HEK293T (cell line): ENCODE measurements around the gene SART3.

ENCODE experiments used
- CTCF ChIA-PET: fragments of 350-600 bp; formaldehyde crosslinking; extraction: SDS; loops from one replicate; lab custom pipeline; 2021; ENCODE audit warnings: antibody characterized with exemption, inconsistent platforms; lab: Yijun Ruan, JAX
- POLR2A ChIA-PET: fragments of 350-600 bp; formaldehyde crosslinking; extraction: SDS; loops from one replicate; lab custom pipeline; 2020; ENCODE audit warnings: antibody characterized with exemption, inconsistent platforms; lab: Yijun Ruan, JAX
- DNase-seq: peaks from one replicate; pipeline ENCODE4 v3.0.0; 2012; ENCODE audit warnings: mixed read lengths; ENCODE audit errors: extremely low spot score
- ARNT ChIP-seq: fragments of 450-650 bp; IDR thresholded peaks from 2 replicates; pipeline ENCODE4 v1.6.1; 2017; ENCODE audit warnings: mild to moderate bottlenecking
- BHLHE40 ChIP-seq: fragments of 450-650 bp; IDR thresholded peaks from 2 replicates; pipeline ENCODE4 v1.6.1; 2016; ENCODE audit warnings: mild to moderate bottlenecking, moderate library complexity, borderline replicate concordance
- CTBP1 ChIP-seq: fragments of 450-650 bp; IDR thresholded peaks from 2 replicates; pipeline ENCODE4 v1.6.1; 2016; ENCODE audit warnings: borderline replicate concordance
- ELF4 ChIP-seq: fragments of 450-650 bp; IDR thresholded peaks from 2 replicates; pipeline ENCODE4 v1.6.1; 2017; ENCODE audit warnings: antibody characterized with exemption
- FOXA1 ChIP-seq: fragments of 450-650 bp; IDR thresholded peaks from 2 replicates; pipeline ENCODE4 v1.6.1; 2016; ENCODE audit warnings: mild to moderate bottlenecking
- FOXK2 ChIP-seq: fragments of 450-650 bp; IDR thresholded peaks from 2 replicates; pipeline ENCODE4 v1.6.1; 2016; ENCODE audit warnings: mild to moderate bottlenecking
- FOXM1 ChIP-seq: fragments of 450-650 bp; IDR thresholded peaks from 2 replicates; pipeline ENCODE4 v1.6.1; 2017; ENCODE audit warnings: mild to moderate bottlenecking, borderline replicate concordance
- HDGF ChIP-seq: fragments of 450-650 bp; IDR thresholded peaks from 2 replicates; pipeline ENCODE4 v1.6.1; 2017; ENCODE audit warnings: antibody characterized with exemption, borderline replicate concordance
- L3MBTL2 ChIP-seq: fragments of 450-650 bp; conservative IDR thresholded peaks from 2 replicates; pipeline ENCODE4 v1.6.1; 2016; ENCODE audit warnings: mild to moderate bottlenecking
- LEF1 ChIP-seq: fragments of 450-650 bp; IDR thresholded peaks from 2 replicates; pipeline ENCODE4 v1.6.1; 2017; ENCODE audit warnings: mild to moderate bottlenecking, borderline replicate concordance
- NFRKB ChIP-seq: fragments of 450-650 bp; IDR thresholded peaks from 2 replicates; pipeline ENCODE4 v1.6.1; 2016; ENCODE audit warnings: mild to moderate bottlenecking, moderate library complexity
- PKNOX1 ChIP-seq: fragments of 450-650 bp; IDR thresholded peaks from 2 replicates; pipeline ENCODE4 v1.6.1; 2016
- SP1 ChIP-seq: fragments of 450-650 bp; IDR thresholded peaks from 2 replicates; pipeline ENCODE4 v1.6.1; 2017
- SUZ12 ChIP-seq: fragments of 450-650 bp; IDR thresholded peaks from 2 replicates; pipeline ENCODE4 v1.6.1; 2016; ENCODE audit warnings: mild to moderate bottlenecking
- TARDBP ChIP-seq: fragments of 450-650 bp; IDR thresholded peaks from 2 replicates; pipeline ENCODE4 v1.6.1; 2016
- ZNF384 ChIP-seq: fragments of 450-650 bp; IDR thresholded peaks from 2 replicates; pipeline ENCODE4 v1.6.1; 2016

SART3 gene

DNA sequence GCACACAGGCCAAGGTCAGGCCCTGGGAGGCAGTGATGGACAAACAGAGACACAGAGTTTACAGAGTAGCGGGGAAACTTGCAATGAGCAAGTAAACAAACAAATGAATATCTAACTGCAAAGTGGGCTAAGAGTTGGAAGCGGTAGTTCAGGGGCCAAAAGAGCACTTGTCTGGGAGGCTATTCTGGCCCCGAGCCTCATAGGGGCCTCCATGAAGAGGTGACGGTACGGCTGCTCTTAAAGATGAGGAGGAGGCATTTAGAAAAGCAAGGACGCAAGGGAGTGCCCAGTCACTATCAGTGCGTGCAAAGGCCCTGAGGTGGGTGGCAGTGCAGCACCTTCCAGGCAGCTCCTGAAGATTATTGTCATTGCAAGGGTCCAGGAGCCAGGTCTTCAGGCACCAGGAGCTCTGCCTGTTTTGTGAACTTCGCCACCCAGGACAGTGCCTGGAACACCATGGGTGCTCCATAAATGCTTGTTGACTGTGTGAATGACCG lies 41.3 kb upstream of the SART3 start:
- ChIA-PET CTCF (interaction anchor here (2.2 kb wide), 1 partner anchor 15 kb away, joined by 7 read pairs; no protein-coding TSS in a partner anchor), POLR2A (no interaction called here)
- TF ChIP-seq ELF4 (no peak), PKNOX1 (no peak), LEF1 (no peak), ARNT (no peak), SUZ12 (no peak), TARDBP (no peak), ZNF384 (no peak), FOXM1 (no peak), FOXK2 (no peak), L3MBTL2 (no peak), CTBP1 (no peak), HDGF (no peak), BHLHE40 (no peak), NFRKB (no peak), SP1 (no peak), FOXA1 (no peak)
- no peak for DNase-seq

DNA sequence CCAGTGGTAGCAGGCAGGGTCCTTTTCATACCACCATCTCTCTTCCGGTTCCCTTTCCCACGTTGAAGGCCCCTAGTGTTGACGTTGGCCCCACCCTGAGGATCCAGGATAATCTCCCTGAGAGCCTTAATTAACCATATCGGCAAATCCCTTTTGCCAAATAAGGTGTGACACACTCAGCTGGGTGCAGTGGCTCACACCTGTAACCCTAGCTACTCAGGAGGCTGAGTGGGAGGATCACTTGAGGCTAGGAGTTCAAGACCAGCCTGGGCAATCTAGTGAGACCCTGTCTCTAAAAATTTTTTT lies 39.7 kb upstream of the SART3 start:
- POLR2A ChIA-PET: no interaction called here
- TF ChIP-seq ARNT: no peak
- TF ChIP-seq CTBP1: no peak
- TF ChIP-seq FOXA1: no peak
- TF ChIP-seq LEF1: no peak
- no peak for TF ChIP-seq SP1
- TF ChIP-seq FOXM1: no peak
- no peak for TF ChIP-seq ZNF384
- TF ChIP-seq NFRKB: no peak
- no peak for TF ChIP-seq L3MBTL2
- no peak for TF ChIP-seq BHLHE40
- TF ChIP-seq FOXK2: no peak
- TF ChIP-seq SUZ12: no peak
- no peak for TF ChIP-seq PKNOX1
- no peak for TF ChIP-seq HDGF
- TF ChIP-seq TARDBP: no peak
- TF ChIP-seq ELF4: no peak
- CTCF ChIA-PET: interaction anchor here (0.8 to 2.2 kb wide), 2 partner anchors 17 to 793 kb away, joined by 3 to 7 read pairs; no protein-coding TSS in a partner anchor
- DNase-seq: no peak

GRCh38 chr12:108599948-108600701 lies 39.2 kb upstream of the SART3 start:
- ChIA-PET POLR2A (interaction anchor here (0.7 kb wide), 1 partner anchor 38 kb away, joined by 3 read pairs; the partner anchor contains the start of gene ISCU), CTCF (interaction anchor here (0.8 to 2.2 kb wide), 2 partner anchors 18 to 794 kb away, joined by 3 to 7 read pairs; no protein-coding TSS in a partner anchor)
- DNase-seq: no peak
- no peak for TF ChIP-seq PKNOX1
- no peak for TF ChIP-seq FOXA1
- no peak for TF ChIP-seq FOXK2
- TF ChIP-seq CTBP1: no peak
- no peak for TF ChIP-seq BHLHE40
- TF ChIP-seq NFRKB: no peak
- TF ChIP-seq HDGF: no peak
- no peak for TF ChIP-seq SUZ12
- TF ChIP-seq TARDBP: no peak
- no peak for TF ChIP-seq SP1

GRCh38 chr12:108599541-108599940 lies 38.6 kb upstream of the SART3 start:
- no peak for DNase-seq
- CTCF ChIA-PET: interaction anchor here (0.8 kb wide), 1 partner anchor 795 kb away, joined by 3 read pairs; no protein-coding TSS in a partner anchor
- POLR2A ChIA-PET: interaction anchor here (0.7 kb wide), 1 partner anchor 37 kb away, joined by 3 read pairs; the partner anchor contains the start of gene ISCU
- TF ChIP-seq LEF1 (no peak), CTBP1 (no peak), PKNOX1 (no peak), SP1 (no peak), SUZ12 (no peak), FOXK2 (no peak), HDGF (no peak), ARNT (no peak), TARDBP (no peak), L3MBTL2 (no peak), FOXM1 (no peak), ZNF384 (no peak), NFRKB (no peak), ELF4 (no peak)

GRCh38 chr12:108598553-108599250 lies 37.7 kb upstream of the SART3 start:
- POLR2A ChIA-PET: no interaction called here
- CTCF ChIA-PET: no interaction called here
- DNase-seq: no peak
- TF ChIP-seq FOXA1 (no peak), TARDBP (no peak), ZNF384 (no peak), CTBP1 (no peak), SUZ12 (no peak)
